ENCODE data around the gene TREX2.

The TREX2 gene

DNA sequence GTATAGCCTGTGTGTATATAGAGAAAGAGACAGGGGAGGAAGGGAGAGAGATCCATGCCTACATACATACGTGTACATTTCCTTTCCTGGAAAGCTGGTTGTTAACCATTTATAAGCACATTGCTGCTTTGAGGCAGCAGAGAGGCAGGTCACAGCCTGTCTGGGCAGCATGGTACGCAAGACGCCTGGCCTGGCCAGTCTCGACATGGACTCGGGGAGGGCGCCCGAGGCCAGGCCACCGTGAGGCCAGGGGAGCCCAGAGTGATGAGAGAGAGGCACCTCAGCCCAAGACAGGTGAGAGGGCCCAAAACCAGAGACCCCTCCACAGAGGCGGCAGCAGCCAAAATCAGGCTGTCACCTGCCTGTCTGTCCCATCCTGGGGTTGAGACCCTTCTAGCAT lies 3.9 kb downstream of the TREX2 start:
- Histone ChIP-seq H3K4me1 (ENCODE audit: insufficient read depth, low read length) (no peaks in the 10 kb centered on the region), H3K27me3 (ENCODE audit: insufficient read depth, low read length) (no peaks in the 10 kb centered on the region), H3K36me3 (ENCODE audit: insufficient read depth, low read depth, low read length) (no peaks in the 10 kb centered on the region), H3K9ac (ENCODE audit: low read depth, low read length) (no peak overlapping the region), H3K9me3 (ENCODE audit: insufficient read depth, low read depth, low read length) (no peaks in the 10 kb centered on the region), H3K4me3 (ENCODE audit: low read length) (no peak overlapping the region), H3K27ac (ENCODE audit: low read length) (no peak overlapping the region)

DNA sequence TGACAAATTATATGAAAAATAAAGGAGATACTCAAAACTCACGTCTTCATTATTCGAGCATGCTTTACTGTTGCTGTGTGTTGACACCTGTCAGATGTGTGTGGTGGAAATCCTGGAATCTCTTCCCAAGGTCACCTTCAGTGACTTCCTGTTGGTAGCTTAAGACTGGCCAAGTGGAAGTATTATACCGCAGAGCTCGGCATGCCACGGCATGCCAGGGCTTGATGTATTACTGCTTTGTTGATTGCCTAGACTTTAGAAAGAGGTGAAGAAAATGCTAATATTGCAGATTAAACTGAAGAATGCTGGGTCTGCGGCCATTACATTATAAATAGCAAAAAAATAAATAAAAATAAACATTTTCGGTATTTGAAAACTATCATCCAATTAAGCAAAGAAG lies 4.6 kb downstream of the TREX2 start:
- H3K4me1 ChIP-seq (ENCODE audit: insufficient read depth, low read length): no peaks in the 10 kb centered on the region
- no peak overlapping the region for H3K9ac ChIP-seq (ENCODE audit: low read depth, low read length)
- no peaks in the 10 kb centered on the region for H3K36me3 ChIP-seq (ENCODE audit: insufficient read depth, low read depth, low read length)
- no peak overlapping the region for H3K4me3 ChIP-seq (ENCODE audit: low read length)
- H3K27me3 ChIP-seq (ENCODE audit: insufficient read depth, low read length): no peaks in the 10 kb centered on the region
- no peaks in the 10 kb centered on the region for H3K9me3 ChIP-seq (ENCODE audit: insufficient read depth, low read depth, low read length)
- no peak overlapping the region for H3K27ac ChIP-seq (ENCODE audit: low read length)

DNA sequence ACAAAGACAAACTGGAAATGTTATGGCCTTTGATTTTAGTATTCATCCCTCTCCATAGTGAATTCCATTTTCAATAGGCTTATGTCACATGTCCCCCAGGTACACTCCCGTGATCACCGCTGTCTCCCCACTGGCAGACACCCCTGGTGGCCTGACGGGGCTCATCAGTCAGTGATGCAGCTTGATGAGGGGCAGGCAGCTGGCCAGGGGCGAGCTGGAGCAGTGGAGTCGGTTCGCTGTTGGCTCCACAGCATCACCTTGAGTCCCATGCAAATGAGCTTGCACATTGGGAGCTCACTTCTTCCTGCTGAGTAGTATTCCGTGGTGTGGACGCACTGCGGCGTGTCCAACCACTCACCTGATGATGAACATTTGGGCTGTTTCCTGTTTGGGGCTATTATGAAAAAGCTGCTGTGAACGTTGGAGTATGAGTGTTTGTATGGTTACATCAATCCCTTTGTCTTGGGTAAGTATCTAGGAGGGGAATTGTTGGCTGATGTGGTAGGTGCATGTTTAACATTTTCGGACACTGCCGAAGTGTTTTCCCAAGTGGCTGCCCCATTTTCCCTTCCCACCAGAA lies 5.2 kb downstream of the TREX2 start:
- Histone ChIP-seq H3K27me3 (ENCODE audit: insufficient read depth, low read length) (no peaks in the 10 kb centered on the region), H3K36me3 (ENCODE audit: insufficient read depth, low read depth, low read length) (no peaks in the 10 kb centered on the region), H3K9me3 (ENCODE audit: insufficient read depth, low read depth, low read length) (no peaks in the 10 kb centered on the region), H3K4me3 (ENCODE audit: low read length) (no peak overlapping the region), H3K27ac (ENCODE audit: low read length) (no peak overlapping the region), H3K9ac (ENCODE audit: low read depth, low read length) (no peak overlapping the region), H3K4me1 (ENCODE audit: insufficient read depth, low read length) (no peaks in the 10 kb centered on the region)

DNA sequence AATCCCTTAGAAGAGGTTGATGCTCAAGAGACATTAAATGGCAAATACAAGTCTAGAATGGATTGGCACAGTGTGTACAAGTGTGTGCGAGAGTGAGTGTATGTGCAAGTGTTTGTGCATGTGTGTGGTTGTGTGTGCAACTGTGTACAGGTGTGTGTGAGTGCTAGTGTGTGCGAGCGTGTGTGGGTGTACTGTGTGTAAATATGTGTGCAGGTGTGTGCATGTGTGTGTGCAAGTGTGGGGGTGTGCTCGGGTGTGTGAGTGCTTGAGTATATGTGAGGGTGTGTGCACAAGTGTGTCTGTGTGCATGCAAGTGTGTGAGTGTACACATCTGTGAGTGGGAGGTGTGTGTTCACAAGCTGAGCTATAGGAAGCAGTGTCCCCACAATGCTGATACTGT lies 5.9 kb downstream of the TREX2 start:
- Histone ChIP-seq H3K9me3 (ENCODE audit: insufficient read depth, low read depth, low read length) (no peaks in the 10 kb centered on the region), H3K36me3 (ENCODE audit: insufficient read depth, low read depth, low read length) (no peaks in the 10 kb centered on the region), H3K4me1 (ENCODE audit: insufficient read depth, low read length) (no peaks in the 10 kb centered on the region), H3K4me3 (ENCODE audit: low read length) (no peak overlapping the region), H3K27me3 (ENCODE audit: insufficient read depth, low read length) (no peaks in the 10 kb centered on the region), H3K9ac (ENCODE audit: low read depth, low read length) (no peak overlapping the region), H3K27ac (ENCODE audit: low read length) (no peak overlapping the region)

DNA sequence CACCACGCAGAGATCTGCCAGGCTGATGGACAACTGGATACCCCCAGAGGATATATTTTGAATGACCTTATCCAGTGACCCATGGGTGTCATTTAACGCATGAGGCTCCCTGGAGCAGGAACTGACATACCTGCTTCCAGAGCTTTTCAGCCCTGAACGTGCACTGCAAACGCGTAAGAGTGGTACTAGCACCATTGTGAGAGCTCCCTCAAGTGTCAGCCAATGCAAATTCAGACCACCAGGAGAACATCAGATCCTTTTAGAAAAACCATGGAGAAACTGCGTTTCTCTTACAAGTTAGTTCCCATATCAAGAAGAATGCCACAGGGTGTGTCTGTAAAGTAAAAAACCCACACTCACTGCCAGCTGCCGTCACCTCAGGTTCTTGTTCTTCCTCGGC lies 7.3 kb downstream of the TREX2 start:
- Histone ChIP-seq H3K9me3 (ENCODE audit: insufficient read depth, low read depth, low read length) (no peaks in the 10 kb centered on the region), H3K4me1 (ENCODE audit: insufficient read depth, low read length) (no peaks in the 10 kb centered on the region), H3K4me3 (ENCODE audit: low read length) (no peak overlapping the region), H3K27me3 (ENCODE audit: insufficient read depth, low read length) (no peaks in the 10 kb centered on the region), H3K27ac (ENCODE audit: low read length) (no peak overlapping the region), H3K9ac (ENCODE audit: low read depth, low read length) (no peak overlapping the region), H3K36me3 (ENCODE audit: insufficient read depth, low read depth, low read length) (no peaks in the 10 kb centered on the region)

DNA sequence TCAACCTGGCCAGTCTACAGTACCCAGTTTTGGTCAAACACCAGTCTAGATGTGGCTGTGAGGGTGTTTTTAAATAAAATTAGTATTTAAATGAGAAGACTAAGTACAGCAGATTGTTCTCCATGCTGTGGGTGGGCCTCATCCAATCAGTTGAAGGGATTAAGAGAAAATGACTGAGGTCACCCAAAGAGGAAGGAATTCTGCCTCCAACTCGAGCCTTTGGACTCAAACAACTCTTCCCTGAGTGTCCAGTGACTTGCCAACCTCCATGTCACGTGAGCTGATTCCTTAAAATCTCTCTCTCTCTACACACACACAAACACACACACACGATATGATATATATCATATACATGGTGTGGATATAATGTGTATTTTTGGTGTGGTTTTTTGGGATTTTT lies 10.0 kb downstream of the TREX2 start:
- Histone ChIP-seq H3K27ac (ENCODE audit: low read length) (no peak overlapping the region), H3K4me1 (ENCODE audit: insufficient read depth, low read length) (no peaks in the 10 kb centered on the region), H3K27me3 (ENCODE audit: insufficient read depth, low read length) (no peaks in the 10 kb centered on the region), H3K9me3 (ENCODE audit: insufficient read depth, low read depth, low read length) (no peaks in the 10 kb centered on the region), H3K4me3 (ENCODE audit: low read length) (no peak overlapping the region), H3K36me3 (ENCODE audit: insufficient read depth, low read depth, low read length) (no peaks in the 10 kb centered on the region), H3K9ac (ENCODE audit: low read depth, low read length) (no peak overlapping the region)

DNA sequence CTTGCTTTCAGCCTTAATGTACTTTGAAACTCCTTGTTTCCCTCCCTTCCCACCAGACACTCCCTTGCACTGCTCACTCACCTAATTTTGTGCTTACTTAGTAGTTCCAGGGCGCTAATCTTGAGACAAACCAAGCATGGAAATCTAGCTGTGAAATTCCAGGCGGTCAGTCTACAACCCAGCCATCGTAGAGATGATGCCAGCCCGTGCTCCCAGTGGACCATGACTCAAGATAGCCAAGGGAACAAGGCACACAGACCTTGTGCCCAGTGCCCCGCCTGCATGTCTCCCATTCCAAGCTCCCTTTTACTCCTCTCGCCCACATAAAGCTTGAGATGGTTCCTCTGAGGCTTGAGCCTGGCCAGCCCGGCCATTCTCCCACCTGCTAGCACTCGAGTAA lies 11.1 kb downstream of the TREX2 start:
- H3K4me1 ChIP-seq (ENCODE audit: insufficient read depth, low read length): no peaks in the 10 kb centered on the region
- H3K27me3 ChIP-seq (ENCODE audit: insufficient read depth, low read length): no peaks in the 10 kb centered on the region
- no peak overlapping the region for H3K27ac ChIP-seq (ENCODE audit: low read length)
- H3K36me3 ChIP-seq (ENCODE audit: insufficient read depth, low read depth, low read length): no peaks in the 10 kb centered on the region
- no peak overlapping the region for H3K9ac ChIP-seq (ENCODE audit: low read depth, low read length)
- H3K4me3 ChIP-seq (ENCODE audit: low read length): no peak overlapping the region
- H3K9me3 ChIP-seq (ENCODE audit: insufficient read depth, low read depth, low read length): no peaks in the 10 kb centered on the region

DNA sequence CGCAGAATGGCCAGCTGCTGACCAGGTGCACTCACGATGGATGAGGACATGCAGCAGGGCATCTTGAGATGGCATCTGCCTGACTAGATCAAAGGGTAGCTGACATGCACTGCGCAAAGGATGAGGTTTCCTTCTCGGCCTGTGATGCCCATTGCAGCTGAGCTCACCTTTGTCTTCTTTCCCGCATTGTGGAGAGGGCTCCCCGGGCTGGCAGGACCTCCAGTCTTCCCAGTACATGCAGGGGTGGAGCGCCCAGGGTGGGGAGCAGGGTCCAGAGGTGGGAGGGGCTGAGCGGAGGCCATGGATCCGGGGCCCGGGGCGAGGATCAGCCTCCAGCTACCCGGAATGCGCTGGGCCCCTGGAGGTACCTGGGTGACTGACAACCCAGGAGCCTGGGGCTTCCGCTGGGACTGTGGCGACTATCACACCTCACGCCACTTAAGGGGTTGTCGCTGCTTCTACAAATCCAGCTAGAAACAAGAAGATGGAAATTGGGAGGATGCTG lies 12.0 kb downstream of the TREX2 start:
- no peak overlapping the region for H3K4me3 ChIP-seq (ENCODE audit: low read length)
- H3K4me1 ChIP-seq (ENCODE audit: insufficient read depth, low read length): no peaks in the 10 kb centered on the region
- no peak overlapping the region for H3K9ac ChIP-seq (ENCODE audit: low read depth, low read length)
- no peak overlapping the region for H3K27ac ChIP-seq (ENCODE audit: low read length)
- no peaks in the 10 kb centered on the region for H3K9me3 ChIP-seq (ENCODE audit: insufficient read depth, low read depth, low read length)
- no peaks in the 10 kb centered on the region for H3K27me3 ChIP-seq (ENCODE audit: insufficient read depth, low read length)
- no peaks in the 10 kb centered on the region for H3K36me3 ChIP-seq (ENCODE audit: insufficient read depth, low read depth, low read length)

DNA sequence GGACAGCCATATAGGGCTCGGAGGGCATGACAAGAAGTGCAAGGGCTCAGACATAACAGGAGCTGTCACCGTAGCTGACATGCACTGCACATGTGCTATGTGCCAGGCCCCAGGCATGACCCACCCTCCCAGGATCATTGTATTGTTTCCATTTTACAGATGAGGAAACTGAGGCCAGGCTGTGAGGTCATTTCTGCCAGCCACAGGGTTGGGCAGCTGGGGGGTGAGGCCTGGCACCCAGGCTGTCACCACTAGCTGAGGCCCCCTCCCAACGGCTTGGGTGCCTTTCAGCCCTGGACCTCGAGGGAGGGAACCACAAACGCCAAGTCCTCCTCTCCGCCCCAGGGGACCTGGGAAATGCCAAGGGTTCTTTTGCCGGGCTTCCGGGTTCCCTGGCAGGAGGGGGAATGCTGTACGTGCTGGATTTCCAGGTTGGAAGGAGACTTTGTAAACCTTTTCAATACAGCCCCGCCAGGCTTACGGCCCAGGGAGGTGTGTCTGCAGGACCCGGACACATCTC lies 12.6 kb downstream of the TREX2 start:
- no peaks in the 10 kb centered on the region for H3K36me3 ChIP-seq (ENCODE audit: insufficient read depth, low read depth, low read length)
- H3K4me3 ChIP-seq (ENCODE audit: low read length): no peak overlapping the region
- H3K9ac ChIP-seq (ENCODE audit: low read depth, low read length): no peak overlapping the region
- no peaks in the 10 kb centered on the region for H3K4me1 ChIP-seq (ENCODE audit: insufficient read depth, low read length)
- H3K9me3 ChIP-seq (ENCODE audit: insufficient read depth, low read depth, low read length): no peaks in the 10 kb centered on the region
- no peaks in the 10 kb centered on the region for H3K27me3 ChIP-seq (ENCODE audit: insufficient read depth, low read length)
- no peak overlapping the region for H3K27ac ChIP-seq (ENCODE audit: low read length)

DNA sequence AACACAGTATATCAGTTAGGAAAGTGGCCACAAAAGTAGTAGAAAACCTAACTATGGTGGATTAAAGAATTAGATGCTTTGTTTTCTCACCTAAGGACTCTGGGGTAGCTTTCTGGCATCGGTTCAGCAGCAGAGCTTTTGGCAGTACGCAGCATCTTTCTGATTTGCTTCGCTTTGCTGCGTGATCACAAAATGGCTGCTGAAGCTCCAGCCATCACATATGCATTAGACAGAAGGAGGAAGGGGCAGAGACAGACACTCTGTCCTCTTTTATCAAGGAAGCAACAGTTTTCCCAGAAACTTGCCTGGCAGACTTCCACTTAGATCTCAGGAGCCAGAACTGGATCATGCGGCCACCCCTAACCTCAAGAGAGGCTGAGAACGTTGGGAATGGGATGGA lies 15.1 kb downstream of the TREX2 start:
- Histone ChIP-seq H3K9ac (ENCODE audit: low read depth, low read length) (no peak overlapping the region), H3K36me3 (ENCODE audit: insufficient read depth, low read depth, low read length) (no peaks in the 10 kb centered on the region), H3K4me1 (ENCODE audit: insufficient read depth, low read length) (no peaks in the 10 kb centered on the region), H3K27ac (ENCODE audit: low read length) (no peak overlapping the region), H3K9me3 (ENCODE audit: insufficient read depth, low read depth, low read length) (no peaks in the 10 kb centered on the region), H3K4me3 (ENCODE audit: low read length) (no peak overlapping the region), H3K27me3 (ENCODE audit: insufficient read depth, low read length) (no peaks in the 10 kb centered on the region)

DNA sequence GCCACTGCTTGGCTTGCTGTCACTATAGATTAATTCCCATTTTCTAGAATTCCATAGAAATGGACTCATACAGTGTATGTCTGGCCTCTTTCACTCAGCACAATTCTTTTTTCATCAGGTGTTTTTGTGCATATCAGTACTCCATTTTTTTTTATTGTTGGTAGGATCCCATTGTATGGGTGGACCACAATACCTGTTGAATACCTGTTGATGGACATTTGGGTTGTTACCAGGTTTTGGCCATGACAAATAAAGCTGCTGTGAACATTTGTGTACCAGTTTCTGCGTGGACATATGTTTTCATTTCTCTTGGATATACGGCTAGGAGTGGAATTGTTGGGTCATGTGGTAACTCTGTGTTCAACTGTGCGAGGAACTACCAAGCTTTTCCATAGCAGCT lies 19.7 kb downstream of the TREX2 start:
- Histone ChIP-seq H3K36me3 (ENCODE audit: insufficient read depth, low read depth, low read length) (no peaks in the 10 kb centered on the region), H3K9me3 (ENCODE audit: insufficient read depth, low read depth, low read length) (no peaks in the 10 kb centered on the region), H3K4me1 (ENCODE audit: insufficient read depth, low read length) (no peaks in the 10 kb centered on the region), H3K27me3 (ENCODE audit: insufficient read depth, low read length) (no peaks in the 10 kb centered on the region), H3K9ac (ENCODE audit: low read depth, low read length) (no peak overlapping the region), H3K27ac (ENCODE audit: low read length) (no peak overlapping the region), H3K4me3 (ENCODE audit: low read length) (no peak overlapping the region)

DNA sequence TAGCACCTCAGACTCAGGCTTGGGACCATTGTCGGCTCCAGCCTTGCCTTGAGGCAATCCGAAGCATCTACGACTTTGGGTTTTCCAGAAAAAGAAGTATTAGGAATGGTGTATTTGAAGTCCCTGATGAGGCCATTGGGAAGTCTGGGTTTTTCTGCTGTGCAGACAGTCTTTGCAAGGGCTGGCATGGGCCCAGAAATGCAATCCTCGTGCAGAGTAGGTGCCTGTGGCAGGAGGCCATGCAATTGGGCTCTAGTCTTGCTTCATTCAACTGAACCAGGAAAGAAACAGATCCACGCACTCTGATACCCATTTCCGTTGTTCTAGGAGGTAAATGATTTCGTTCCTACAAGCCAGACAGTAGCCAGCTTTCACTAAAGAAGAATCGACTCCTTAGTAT lies 22.2 kb downstream of the TREX2 start:
- Histone ChIP-seq H3K4me1 (ENCODE audit: insufficient read depth, low read length) (no peaks in the 10 kb centered on the region), H3K27me3 (ENCODE audit: insufficient read depth, low read length) (no peaks in the 10 kb centered on the region), H3K4me3 (ENCODE audit: low read length) (no peak overlapping the region), H3K27ac (ENCODE audit: low read length) (no peak overlapping the region), H3K9me3 (ENCODE audit: insufficient read depth, low read depth, low read length) (no peaks in the 10 kb centered on the region), H3K36me3 (ENCODE audit: insufficient read depth, low read depth, low read length) (no peaks in the 10 kb centered on the region), H3K9ac (ENCODE audit: low read depth, low read length) (no peak overlapping the region)

Data from iPS-20b (cell line).